ENCODE results near the gene CLSTN2.

CLSTN2 gene

GRCh38 chr3:140351466-140351865 lies 416.5 kb downstream of the CLSTN2 start:
- DNase-seq = no peak

- no peak for DNase-seq
Observed at GRCh38 chr3:140355481-140355880, 420.5 kb downstream of the CLSTN2 start.

- no peak for DNase-seq
Observed at GRCh38 chr3:140358686-140359085, 423.7 kb downstream of the CLSTN2 start.

- DNase-seq = no peak
Observed at GRCh38 chr3:140359233-140359995, 424.4 kb downstream of the CLSTN2 start.

GRCh38 chr3:140360332-140360731 lies 425.3 kb downstream of the CLSTN2 start:
- no peak for DNase-seq

- DNase-seq = no peak
Observed at GRCh38 chr3:140363801-140364200, 428.8 kb downstream of the CLSTN2 start.

- no peak for DNase-seq
Observed at GRCh38 chr3:140365872-140366697, 431.1 kb downstream of the CLSTN2 start.

GRCh38 chr3:140368223-140368811 lies 433.3 kb downstream of the CLSTN2 start:
- no peak for DNase-seq

- DNase-seq = no peak
Observed at GRCh38 chr3:140370686-140371085, 435.7 kb downstream of the CLSTN2 start.

- DNase-seq = no peak
Observed at GRCh38 chr3:140373234-140373633, 438.2 kb downstream of the CLSTN2 start.

- no peak for DNase-seq
Observed at GRCh38 chr3:140375002-140375401, 440.0 kb downstream of the CLSTN2 start.

- DNase-seq = no peak
Observed at GRCh38 chr3:140376136-140376889, 441.3 kb downstream of the CLSTN2 start.

- no peak for DNase-seq
Observed at GRCh38 chr3:140377644-140378043, 442.7 kb downstream of the CLSTN2 start.

GRCh38 chr3:140378571-140379340 lies 443.8 kb downstream of the CLSTN2 start:
- DNase-seq = no peak

- DNase-seq = no peak
Observed at GRCh38 chr3:140384028-140384771, 449.2 kb downstream of the CLSTN2 start.

GRCh38 chr3:140384876-140385275 lies 449.9 kb downstream of the CLSTN2 start:
- no peak for DNase-seq

GRCh38 chr3:140386357-140387100 lies 451.5 kb downstream of the CLSTN2 start:
- no peak for DNase-seq

GRCh38 chr3:140387244-140387643 lies 452.3 kb downstream of the CLSTN2 start:
- no peak for DNase-seq

GRCh38 chr3:140388202-140388922 lies 453.4 kb downstream of the CLSTN2 start:
- no peak for DNase-seq

- no peak for DNase-seq
Observed at GRCh38 chr3:140391061-140391460, 456.1 kb downstream of the CLSTN2 start.

Measured in activated CD8-positive, alpha-beta memory T cell treated with anti-CD3 and anti-CD28 coated beads for 24 hours (primary cell).